GM23338 (cell line): ENCODE results near the gene IDNK. TPM values are rescaled to one million over a fixed set of nuclear protein-coding genes. Genes with fewer than 3 reads are reported as not detected.

Source experiments
- ATAC-seq: fragments of 200-7000 bp; cut with Tn5 transposase; 3 replicates; pipeline ENCODE4 v1.9.1; 2020
- DNase-seq: peaks from one replicate; pipeline ENCODE4 v3.0.0-alpha.2; 2015; ENCODE audit warnings: low spot score
- H2AFZ ChIP-seq: fragments of 200-600 bp; sonication (generic); 2 replicates; pipeline ENCODE4 v1.8.0; 2016; ENCODE audit warnings: antibody characterized with exemption, mild to moderate bottlenecking, moderate library complexity
- H3F3A ChIP-seq: fragments of 200-600 bp; sonication (generic); replicated peaks from 2 replicates; pipeline ENCODE4 v1.8.0; 2017; ENCODE audit warnings: antibody characterized with exemption, mixed run types, low read depth
- H3K27ac ChIP-seq: fragments of 200-600 bp; sonication (generic); 2 replicates; pipeline ENCODE4 v1.6.1; 2016; ENCODE audit warnings: low read depth
- H3K27me3 ChIP-seq: fragments of 200-600 bp; sonication (generic); 2 replicates; pipeline ENCODE4 v1.8.0; 2016; ENCODE audit warnings: mild to moderate bottlenecking, mixed run types, moderate library complexity; ENCODE audit not compliant: insufficient read depth
- H3K36me3 ChIP-seq: fragments of 200-600 bp; sonication (generic); 2 replicates; pipeline ENCODE4 v1.8.0; 2016; ENCODE audit warnings: mild to moderate bottlenecking; ENCODE audit not compliant: insufficient read depth
- H3K4me1 ChIP-seq: fragments of 200-600 bp; sonication (generic); 2 replicates; pipeline ENCODE4 v1.8.0; 2016; ENCODE audit warnings: mild to moderate bottlenecking, moderate library complexity; ENCODE audit not compliant: insufficient read depth
- H3K4me2 ChIP-seq: fragments of 200-600 bp; sonication (generic); 2 replicates; pipeline ENCODE4 v1.7.1; 2017; ENCODE audit warnings: mixed run types
- H3K4me3 ChIP-seq: fragments of 200-600 bp; sonication (generic); 2 replicates; pipeline ENCODE4 v1.6.1; 2016; ENCODE audit warnings: mixed run types
- H3K79me2 ChIP-seq: fragments of 200-600 bp; sonication (generic); replicated peaks from 2 replicates; pipeline ENCODE4 v1.8.0; 2017; ENCODE audit warnings: mild to moderate bottlenecking; ENCODE audit not compliant: insufficient read depth
- H3K9me2 ChIP-seq: fragments of 200-600 bp; sonication (generic); 2 replicates; pipeline ENCODE4 v1.8.0; 2017; ENCODE audit not compliant: insufficient read depth
- H4K20me1 ChIP-seq: fragments of 200-600 bp; sonication (generic); replicated peaks from 2 replicates; pipeline ENCODE4 v1.8.0; 2017; ENCODE audit warnings: mild to moderate bottlenecking; ENCODE audit not compliant: insufficient read depth
- H3K27ac Mint-ChIP-seq: 2 replicates; pipeline ENCODE4 v1.8.0; 2020; ENCODE audit warnings: inconsistent platforms, mild to moderate bottlenecking, moderate library complexity, mixed read lengths
- H3K27me3 Mint-ChIP-seq: 3 replicates; pipeline ENCODE4 v1.8.0; 2022; ENCODE audit warnings: low read depth, mild to moderate bottlenecking, moderate library complexity, mixed read lengths, inconsistent platforms; ENCODE audit not compliant: insufficient read depth, poor library complexity
- H3K36me3 Mint-ChIP-seq: 3 replicates; pipeline ENCODE4 v1.8.0; 2021; ENCODE audit warnings: low read depth, mild to moderate bottlenecking, inconsistent platforms, moderate library complexity, mixed read lengths
- H3K4me1 Mint-ChIP-seq: 3 replicates; pipeline ENCODE4 v1.8.0; 2020; ENCODE audit warnings: mild to moderate bottlenecking, inconsistent platforms, mixed read lengths
- H3K4me3 Mint-ChIP-seq: 3 replicates; pipeline ENCODE4 v1.8.0; 2021; ENCODE audit warnings: moderate library complexity, mild to moderate bottlenecking, inconsistent platforms, mixed read lengths
- H3K9me3 Mint-ChIP-seq: 3 replicates; pipeline ENCODE4 v1.8.0; 2020; ENCODE audit warnings: moderate library complexity, mild to moderate bottlenecking, inconsistent platforms, mixed read lengths
- CTCF ChIP-seq, 2 experiments: fragments of 200-600 bp in 1 of 2; sonication (generic) in 1 of 2; conservative IDR thresholded peaks; 2 replicates each; pipeline versions ENCODE4 v1.5.1 to v1.6.1; 2016 to 2017; ENCODE audit warnings: antibody characterized with exemption in 2 of 2, low read depth in 2 of 2, mild to moderate bottlenecking in 2 of 2, moderate library complexity in 1 of 2
- EZH2phosphoT487 ChIP-seq: fragments of 200-600 bp; sonication (generic); IDR thresholded peaks from one replicate; pipeline ENCODE4 v1.8.1; 2018; ENCODE audit warnings: antibody characterized with exemption; ENCODE audit not compliant: unreplicated experiment
- JUNB ChIP-seq: IDR thresholded peaks from one replicate; pipeline ENCODE4 v1.6.1; 2016; ENCODE audit warnings: antibody characterized with exemption; ENCODE audit not compliant: unreplicated experiment
- STAT1 ChIP-seq: IDR thresholded peaks from one replicate; pipeline ENCODE4 v1.6.1; 2016; ENCODE audit warnings: antibody characterized with exemption; ENCODE audit not compliant: unreplicated experiment
- ZNF331 ChIP-seq: fragments of 250-450 bp; sonication (Bioruptor Pico); IDR thresholded peaks from 2 replicates; pipeline ENCODE4 v1.5.0; 2020; ENCODE audit warnings: low read depth, mild to moderate bottlenecking, moderate library complexity
- polyA plus RNA-seq: library from polyadenylated mRNA; unstranded; fragments of >200 nt; fragmentation: Nextera tagmentation; extraction: Ambion mirVana; gene quantifications from 2 replicates; pipeline ENCODE4 v1.2.1, GENCODE V29; 2016
- total RNA-seq: library from RNA; depleted of rRNA; stranded (reverse); fragments of >200 nt; shearing (Covaris generic); gene quantifications from 2 replicates; pipeline ENCODE4 v1.2.3, GENCODE V29; 2014
- TF ChIP-seq, protein P1 (sequence below): fragments of 250-450 bp; sonication (Bioruptor Pico); IDR thresholded peaks from 2 replicates; pipeline ENCODE4 v1.5.0; 2020; ENCODE audit warnings: mild to moderate bottlenecking, moderate library complexity
- TF ChIP-seq, protein P2 (sequence below): IDR thresholded peaks from 2 replicates; pipeline ENCODE4 v1.6.1; 2016; ENCODE audit warnings: antibody characterized with exemption

IDNK gene
- total and polyA plus RNA-seq, 2 experiments from 2014 or later = 0.21 to 0.94 TPM

DNA sequence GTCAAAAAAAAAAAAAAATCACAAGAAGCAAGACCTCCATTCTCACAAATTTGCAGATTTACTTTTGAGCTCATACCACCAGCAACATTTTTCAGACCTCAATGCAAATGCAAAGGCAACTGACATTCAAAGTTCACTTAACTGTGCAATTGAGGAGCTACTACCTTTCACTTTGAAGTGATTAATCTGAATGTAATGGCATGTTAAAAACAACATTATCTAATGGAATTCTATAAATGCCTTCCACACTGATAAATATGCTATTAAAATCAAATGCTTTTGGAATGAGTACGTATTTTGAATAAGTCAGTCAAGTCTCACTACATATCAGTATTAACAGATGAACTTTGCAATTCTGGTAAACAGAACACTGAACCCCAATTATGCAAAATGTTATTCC, 52.5 kb downstream of the IDNK start:
- Histone ChIP-seq H3K36me3 (peaks cover 34% of the 10 kb centered on the region), H3K4me3 (no peak overlapping the region), H3K9me2 (no peaks in the 10 kb centered on the region), H3F3A (no peaks in the 10 kb centered on the region), H3K79me2 (peaks cover 67% of the 10 kb centered on the region), H3K4me1 (0 out of 2 replicates have a peak, but pooled peaks cover 1% of the 10 kb centered on the region), H3K27ac (no peak overlapping the region), H4K20me1 (peaks cover 16% of the 10 kb centered on the region), H2AFZ (no peak overlapping the region), H3K4me2 (no peak overlapping the region), H3K27me3 (no peaks in the 10 kb centered on the region)
- no peak for DNase-seq
- TF ChIP-seq ZNF331 (CRISPR knock-in tag) = no peak
- TF ChIP-seq, protein P1, sequence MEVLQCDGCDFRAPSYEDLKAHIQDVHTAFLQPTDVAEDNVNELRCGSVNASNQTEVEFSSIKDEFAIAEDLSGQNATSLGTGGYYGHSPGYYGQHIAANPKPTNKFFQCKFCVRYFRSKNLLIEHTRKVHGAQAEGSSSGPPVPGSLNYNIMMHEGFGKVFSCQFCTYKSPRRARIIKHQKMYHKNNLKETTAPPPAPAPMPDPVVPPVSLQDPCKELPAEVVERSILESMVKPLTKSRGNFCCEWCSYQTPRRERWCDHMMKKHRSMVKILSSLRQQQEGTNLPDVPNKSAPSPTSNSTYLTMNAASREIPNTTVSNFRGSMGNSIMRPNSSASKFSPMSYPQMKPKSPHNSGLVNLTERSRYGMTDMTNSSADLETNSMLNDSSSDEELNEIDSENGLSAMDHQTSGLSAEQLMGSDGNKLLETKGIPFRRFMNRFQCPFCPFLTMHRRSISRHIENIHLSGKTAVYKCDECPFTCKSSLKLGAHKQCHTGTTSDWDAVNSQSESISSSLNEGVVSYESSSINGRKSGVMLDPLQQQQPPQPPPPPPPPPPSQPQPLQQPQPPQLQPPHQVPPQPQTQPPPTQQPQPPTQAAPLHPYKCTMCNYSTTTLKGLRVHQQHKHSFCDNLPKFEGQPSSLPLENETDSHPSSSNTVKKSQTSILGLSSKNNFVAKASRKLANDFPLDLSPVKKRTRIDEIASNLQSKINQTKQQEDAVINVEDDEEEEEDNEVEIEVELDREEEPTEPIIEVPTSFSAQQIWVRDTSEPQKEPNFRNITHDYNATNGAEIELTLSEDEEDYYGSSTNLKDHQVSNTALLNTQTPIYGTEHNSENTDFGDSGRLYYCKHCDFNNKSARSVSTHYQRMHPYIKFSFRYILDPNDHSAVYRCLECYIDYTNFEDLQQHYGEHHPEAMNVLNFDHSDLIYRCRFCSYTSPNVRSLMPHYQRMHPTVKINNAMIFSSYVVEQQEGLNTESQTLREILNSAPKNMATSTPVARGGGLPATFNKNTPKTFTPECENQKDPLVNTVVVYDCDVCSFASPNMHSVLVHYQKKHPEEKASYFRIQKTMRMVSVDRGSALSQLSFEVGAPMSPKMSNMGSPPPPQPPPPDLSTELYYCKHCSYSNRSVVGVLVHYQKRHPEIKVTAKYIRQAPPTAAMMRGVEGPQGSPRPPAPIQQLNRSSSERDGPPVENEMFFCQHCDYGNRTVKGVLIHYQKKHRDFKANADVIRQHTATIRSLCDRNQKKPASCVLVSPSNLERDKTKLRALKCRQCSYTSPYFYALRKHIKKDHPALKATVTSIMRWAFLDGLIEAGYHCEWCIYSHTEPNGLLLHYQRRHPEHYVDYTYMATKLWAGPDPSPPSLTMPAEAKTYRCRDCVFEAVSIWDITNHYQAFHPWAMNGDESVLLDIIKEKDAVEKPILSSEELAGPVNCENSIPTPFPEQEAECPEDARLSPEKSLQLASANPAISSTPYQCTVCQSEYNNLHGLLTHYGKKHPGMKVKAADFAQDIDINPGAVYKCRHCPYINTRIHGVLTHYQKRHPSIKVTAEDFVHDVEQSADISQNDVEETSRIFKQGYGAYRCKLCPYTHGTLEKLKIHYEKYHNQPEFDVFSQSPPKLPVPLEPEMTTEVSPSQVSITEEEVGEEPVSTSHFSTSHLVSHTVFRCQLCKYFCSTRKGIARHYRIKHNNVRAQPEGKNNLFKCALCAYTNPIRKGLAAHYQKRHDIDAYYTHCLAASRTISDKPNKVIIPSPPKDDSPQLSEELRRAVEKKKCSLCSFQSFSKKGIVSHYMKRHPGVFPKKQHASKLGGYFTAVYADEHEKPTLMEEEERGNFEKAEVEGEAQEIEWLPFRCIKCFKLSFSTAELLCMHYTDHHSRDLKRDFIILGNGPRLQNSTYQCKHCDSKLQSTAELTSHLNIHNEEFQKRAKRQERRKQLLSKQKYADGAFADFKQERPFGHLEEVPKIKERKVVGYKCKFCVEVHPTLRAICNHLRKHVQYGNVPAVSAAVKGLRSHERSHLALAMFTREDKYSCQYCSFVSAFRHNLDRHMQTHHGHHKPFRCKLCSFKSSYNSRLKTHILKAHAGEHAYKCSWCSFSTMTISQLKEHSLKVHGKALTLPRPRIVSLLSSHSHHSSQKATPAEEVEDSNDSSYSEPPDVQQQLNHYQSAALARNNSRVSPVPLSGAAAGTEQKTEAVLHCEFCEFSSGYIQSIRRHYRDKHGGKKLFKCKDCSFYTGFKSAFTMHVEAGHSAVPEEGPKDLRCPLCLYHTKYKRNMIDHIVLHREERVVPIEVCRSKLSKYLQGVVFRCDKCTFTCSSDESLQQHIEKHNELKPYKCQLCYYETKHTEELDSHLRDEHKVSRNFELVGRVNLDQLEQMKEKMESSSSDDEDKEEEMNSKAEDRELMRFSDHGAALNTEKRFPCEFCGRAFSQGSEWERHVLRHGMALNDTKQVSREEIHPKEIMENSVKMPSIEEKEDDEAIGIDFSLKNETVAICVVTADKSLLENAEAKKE (CRISPR knock-in tag) = no peak
- no peak for TF ChIP-seq CTCF (conservative IDR thresholded peaks at IDR 0.05; ENCODE audit: low read depth in 2 of 2)
- no peak for TF ChIP-seq STAT1
- TF ChIP-seq, protein P2, sequence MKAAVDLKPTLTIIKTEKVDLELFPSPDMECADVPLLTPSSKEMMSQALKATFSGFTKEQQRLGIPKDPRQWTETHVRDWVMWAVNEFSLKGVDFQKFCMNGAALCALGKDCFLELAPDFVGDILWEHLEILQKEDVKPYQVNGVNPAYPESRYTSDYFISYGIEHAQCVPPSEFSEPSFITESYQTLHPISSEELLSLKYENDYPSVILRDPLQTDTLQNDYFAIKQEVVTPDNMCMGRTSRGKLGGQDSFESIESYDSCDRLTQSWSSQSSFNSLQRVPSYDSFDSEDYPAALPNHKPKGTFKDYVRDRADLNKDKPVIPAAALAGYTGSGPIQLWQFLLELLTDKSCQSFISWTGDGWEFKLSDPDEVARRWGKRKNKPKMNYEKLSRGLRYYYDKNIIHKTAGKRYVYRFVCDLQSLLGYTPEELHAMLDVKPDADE = no peak
- TF ChIP-seq JUNB = no peak
- TF ChIP-seq EZH2phosphoT487 = no peak
- H3K4me1 Mint-ChIP-seq = peaks cover 3% of the 10 kb centered on the region; the same call in 2 of the 3 replicates
- ATAC-seq = no peak
- no peaks in the 10 kb centered on the region; the same call in 2 of the 3 replicates for H3K9me3 Mint-ChIP-seq
- H3K27ac Mint-ChIP-seq = no peak overlapping the region
- H3K36me3 Mint-ChIP-seq = peaks cover 69% of the 10 kb centered on the region
- no peak overlapping the region for H3K4me3 Mint-ChIP-seq
- H3K27me3 Mint-ChIP-seq = peaks cover 2% of the 10 kb centered on the region
